Progenitor cell of endocrine pancreas (in vitro differentiated cells): Measurements from ENCODE around the gene HRH1. TPM values are rescaled to one million over a fixed set of nuclear protein-coding genes. Genes with fewer than 3 reads are reported as not detected.

ENCODE experiments used
- DNase-seq: peaks from one replicate; pipeline ENCODE4 v3.0.0; 2021; ENCODE audit warnings: low spot score; ENCODE audit not compliant: unreplicated experiment
- H3K27ac Mint-ChIP-seq: 2 replicates; pipeline ENCODE4 v1.8.0; 2021; ENCODE audit warnings: mild to moderate bottlenecking, moderate library complexity, mixed read lengths
- H3K27me3 Mint-ChIP-seq: 2 replicates; pipeline ENCODE4 v1.8.0; 2021; ENCODE audit warnings: mixed read lengths
- H3K36me3 Mint-ChIP-seq: 2 replicates; pipeline ENCODE4 v1.8.0; 2022; ENCODE audit warnings: mixed read lengths; ENCODE audit not compliant: insufficient read depth
- H3K4me1 Mint-ChIP-seq: 2 replicates; pipeline ENCODE4 v1.8.0; 2021; ENCODE audit warnings: low read depth, mixed read lengths
- H3K4me3 Mint-ChIP-seq: 2 replicates; pipeline ENCODE4 v1.8.0; 2021; ENCODE audit warnings: low read depth, mild to moderate bottlenecking, moderate library complexity, mixed read lengths
- H3K9me3 Mint-ChIP-seq: 2 replicates; pipeline ENCODE4 v1.8.0; 2021; ENCODE audit warnings: low read depth, mixed read lengths
- CTCF ChIP-seq: fragments of 200-600 bp; sonication (generic); IDR thresholded peaks from one replicate; pipeline ENCODE4 v1.5.0; 2021; ENCODE audit warnings: antibody characterized with exemption, mild to moderate bottlenecking; ENCODE audit not compliant: unreplicated experiment
- total RNA-seq: library from RNA; stranded (reverse); gene quantifications from 2 replicates; pipeline ENCODE4 v1.2.1, GENCODE V29; 2021

Gene HRH1
- total RNA-seq, 1 donor from 2014 or later = not detected

- peaks cover 12% of the 10 kb centered on the region for H3K27me3 Mint-ChIP-seq
- no peak for TF ChIP-seq CTCF
- H3K9me3 Mint-ChIP-seq = peaks cover 8% of the 10 kb centered on the region
- H3K4me3 Mint-ChIP-seq = no peak overlapping the region
- H3K36me3 Mint-ChIP-seq = no peaks in the 10 kb centered on the region
- H3K27ac Mint-ChIP-seq = no peak overlapping the region
- H3K4me1 Mint-ChIP-seq = no peaks in the 10 kb centered on the region
- no peak for DNase-seq
These were observed 36.1 kb upstream of the HRH1 start for GRCh38 chr3:11118181-11118682.

- Mint-ChIP-seq H3K27ac (no peak overlapping the region), H3K9me3 (peaks cover 13% of the 10 kb centered on the region), H3K4me1 (no peaks in the 10 kb centered on the region), H3K4me3 (no peak overlapping the region), H3K36me3 (no peaks in the 10 kb centered on the region), H3K27me3 (peaks cover 20% of the 10 kb centered on the region)
- DNase-seq = no peak
- no peak for TF ChIP-seq CTCF
These were observed 34.0 kb upstream of the HRH1 start for GRCh38 chr3:11120091-11120805.

- Mint-ChIP-seq H3K4me3 (no peak overlapping the region), H3K4me1 (no peaks in the 10 kb centered on the region), H3K27me3 (peaks cover 21% of the 10 kb centered on the region), H3K27ac (no peak overlapping the region), H3K36me3 (no peaks in the 10 kb centered on the region), H3K9me3 (peaks cover 13% of the 10 kb centered on the region)
- DNase-seq = no peak
- no peak for TF ChIP-seq CTCF
These were observed 27.6 kb upstream of the HRH1 start for GRCh38 chr3:11126653-11127052.

GRCh38 chr3:11128682-11129632, 25.3 kb upstream of the HRH1 start:
- DNase-seq = no peak
- Mint-ChIP-seq H3K4me3 (no peak overlapping the region), H3K9me3 (peaks cover 1% of the 10 kb centered on the region), H3K27me3 (peaks cover 18% of the 10 kb centered on the region), H3K4me1 (no peaks in the 10 kb centered on the region), H3K36me3 (no peaks in the 10 kb centered on the region), H3K27ac (no peak overlapping the region)
- TF ChIP-seq CTCF = no peak

GRCh38 chr3:11130385-11130784, 23.9 kb upstream of the HRH1 start:
- H3K4me1 Mint-ChIP-seq = no peaks in the 10 kb centered on the region
- TF ChIP-seq CTCF = no peak
- no peaks in the 10 kb centered on the region for H3K36me3 Mint-ChIP-seq
- DNase-seq = no peak
- no peaks in the 10 kb centered on the region for H3K9me3 Mint-ChIP-seq
- H3K27ac Mint-ChIP-seq = no peak overlapping the region
- peaks cover 12% of the 10 kb centered on the region for H3K27me3 Mint-ChIP-seq
- no peak overlapping the region for H3K4me3 Mint-ChIP-seq
